ENCODE results near the gene TBL1X. TPM values are rescaled to one million over a fixed set of nuclear protein-coding genes. Genes with fewer than 3 reads are reported as not detected.
A peak's percentile ranks its signal among the peaks of the same experiment; 100 is the strongest.

Gene TBL1X
- total and polyA plus RNA-seq, 2 donors (not counting 3 experiments of a cell fraction or from before 2014, with no cell fraction given) = 8.7 to 25.3 TPM

- intact Hi-C loops (cut with micrococcal nuclease) = no loop called here
- no peak overlapping the region for H3K4me3 ChIP-seq (replicated peaks in 1 of 3; ENCODE audit: insufficient read depth in 1 of 3, low read depth in 1 of 3, low read length in 3 of 3)
- H3K9ac ChIP-seq (replicated peaks; ENCODE audit: extremely low read depth, insufficient read depth, low read length) = no peak overlapping the region
- POLR2A ChIA-PET = no interaction called here
- H3K36me3 ChIP-seq (ENCODE audit: control insufficient read depth in 2 of 2, extremely low read depth in 1 of 2, insufficient read depth in 2 of 2, low read length in 2 of 2) = peaks cover 0 to 2% of the 10 kb centered on the region in 2 experiments
- DNase-seq (ENCODE audit: low read depth, low spot score) (no peak), FAIRE-seq (no peak)
- H3K4me1 ChIP-seq (ENCODE audit: control insufficient read depth, extremely low read depth, insufficient read depth, low read length) = no peaks in the 10 kb centered on the region
- dilution Hi-C loops (cut with MboI; ENCODE audit: extremely low pct_ligation_motif_present, low sequenced_read_pairs) = no loop called here
- CTCF ChIA-PET = interaction anchor here (1.3 to 1.6 kb wide), 2 partner anchors 11 kb away, joined by 3 to 5 read pairs; no protein-coding TSS in a partner anchor
- no peaks in the 10 kb centered on the region for H3K9me1 ChIP-seq (replicated peaks; ENCODE audit: control insufficient read depth, extremely low read depth, insufficient read depth, low read length)
- TF ChIP-seq POLR2A (IDR thresholded peaks at IDR 0.05; ENCODE audit: low read depth, low read length) (no peak), FOS (IDR thresholded peaks at IDR 0.05; ENCODE audit: borderline replicate concordance, insufficient read depth, low read length) (no peak), MYC (IDR thresholded peaks at IDR 0.05; ENCODE audit: low read depth, low read length) (no peak), GATA2 (IDR thresholded peaks at IDR 0.05; ENCODE audit: insufficient read depth, insufficient read length, low read depth, low read length) (no peak), EZH2 (IDR thresholded peaks at IDR 0.05; ENCODE audit: borderline replicate concordance, low read depth, low read length, severe bottlenecking) (no peak), JUN (IDR thresholded peaks at IDR 0.05; ENCODE audit: borderline replicate concordance, insufficient read depth, insufficient read length, low read depth) (no peak)
- H3K79me2 ChIP-seq (ENCODE audit: control insufficient read depth, insufficient read depth, low read length) = no peaks in the 10 kb centered on the region
- H4K20me1 ChIP-seq (replicated peaks; ENCODE audit: control insufficient read depth, extremely low read depth, insufficient read depth, low read length) = no peaks in the 10 kb centered on the region
- H3K9me3 ChIP-seq (replicated peaks; ENCODE audit: control insufficient read depth, insufficient read depth, low read length) = no peaks in the 10 kb centered on the region
- no peak overlapping the region for H3K4me2 ChIP-seq (ENCODE audit: insufficient read depth, low read length)
- H3K27ac ChIP-seq (ENCODE audit: insufficient read depth, low read depth, low read length) = no peak overlapping the region
- no TSS peak for BruUV-seq (replicated peaks)
- no peak overlapping the region for H2AFZ ChIP-seq (ENCODE audit: low read depth, low read length)
- H3K27me3 ChIP-seq (ENCODE audit: control insufficient read depth in 2 of 2, insufficient read depth in 2 of 2, low read length in 2 of 2) = no peaks in the 10 kb centered on the region
Observed at GRCh38 chrX:9757366-9757765, 292.5 kb downstream of the TBL1X start.

- Histone ChIP-seq H3K9ac (replicated peaks; ENCODE audit: extremely low read depth, insufficient read depth, low read length) (no peak overlapping the region), H3K4me2 (ENCODE audit: insufficient read depth, low read length) (no peak overlapping the region), H2AFZ (ENCODE audit: low read depth, low read length) (no peak overlapping the region), H3K9me1 (replicated peaks; ENCODE audit: control insufficient read depth, extremely low read depth, insufficient read depth, low read length) (no peaks in the 10 kb centered on the region), H3K4me3 (replicated peaks in 1 of 3; ENCODE audit: insufficient read depth in 1 of 3, low read depth in 1 of 3, low read length in 3 of 3) (no peak overlapping the region), H3K36me3 (ENCODE audit: control insufficient read depth in 2 of 2, extremely low read depth in 1 of 2, insufficient read depth in 2 of 2, low read length in 2 of 2) (peaks cover 0 to 2% of the 10 kb centered on the region in 2 experiments), H3K27ac (ENCODE audit: insufficient read depth, low read depth, low read length) (no peak overlapping the region), H3K9me3 (replicated peaks; ENCODE audit: control insufficient read depth, insufficient read depth, low read length) (no peaks in the 10 kb centered on the region), H3K4me1 (ENCODE audit: control insufficient read depth, extremely low read depth, insufficient read depth, low read length) (no peaks in the 10 kb centered on the region), H3K79me2 (ENCODE audit: control insufficient read depth, insufficient read depth, low read length) (no peaks in the 10 kb centered on the region), H3K27me3 (ENCODE audit: control insufficient read depth in 2 of 2, insufficient read depth in 2 of 2, low read length in 2 of 2) (no peaks in the 10 kb centered on the region), H4K20me1 (replicated peaks; ENCODE audit: control insufficient read depth, extremely low read depth, insufficient read depth, low read length) (no peaks in the 10 kb centered on the region)
- no TSS peak for BruUV-seq (replicated peaks)
- intact Hi-C loops (cut with micrococcal nuclease) (no loop called here), dilution Hi-C loops (cut with MboI; ENCODE audit: extremely low pct_ligation_motif_present, low sequenced_read_pairs) (no loop called here)
- FAIRE-seq (no peak), DNase-seq (ENCODE audit: low read depth, low spot score) (peak; percentile 14)
- ChIA-PET CTCF (interaction anchor here (1.3 to 1.6 kb wide), 2 partner anchors 10 to 11 kb away, joined by 3 to 5 read pairs; no protein-coding TSS in a partner anchor), POLR2A (no interaction called here)
- TF ChIP-seq GATA2 (IDR thresholded peaks at IDR 0.05; ENCODE audit: insufficient read depth, insufficient read length, low read depth, low read length) = no peak
- no peak for TF ChIP-seq JUN (IDR thresholded peaks at IDR 0.05; ENCODE audit: borderline replicate concordance, insufficient read depth, insufficient read length, low read depth)
- no peak for TF ChIP-seq MAX (IDR thresholded peaks at IDR 0.05; ENCODE audit: insufficient read depth, insufficient read length)
Observed at GRCh38 chrX:9758021-9758638, 293.3 kb downstream of the TBL1X start.

Measured in endothelial cell of umbilical vein (primary cell).